Tibial artery (tissue), 4 donors: ENCODE results near the gene PHTF2.
A peak's percentile ranks its signal among the peaks of the same experiment; 100 is the strongest.

ENCODE experiments used
- DNase-seq, 2 donors: peaks; one replicate each; pipeline ENCODE4 v3.0.0-alpha.2; 2019
- H3K27ac ChIP-seq, 2 donors: fragments of 200-600 bp; sonication (generic) in 1 of 2; 1 replicate in 1 of 2; 2 replicates in 1 of 2; pipeline ENCODE4 v1.5.1; 2018 to 2019; ENCODE audit warnings: mild to moderate bottlenecking in 1 of 2
- H3K27me3 ChIP-seq, 2 donors: fragments of 200-600 bp; sonication (generic) in 1 of 2; one replicate each; pipeline versions ENCODE4 v1.5.1 to v1.6.0; 2016 to 2019
- H3K36me3 ChIP-seq, 3 donors: fragments of 200-600 bp; sonication (generic) in 2 of 3; one replicate each; pipeline ENCODE4 v1.5.1; 2016 to 2019; ENCODE audit warnings: mild to moderate bottlenecking in 2 of 3
- H3K4me1 ChIP-seq, 4 donors: fragments of 200-600 bp; sonication (generic) in 2 of 4; 1 replicate in 3 of 4; 2 replicates in 1 of 4; pipeline ENCODE4 v1.5.1; 2016 to 2019
- H3K4me3 ChIP-seq, 2 donors: fragments of 200-600 bp; sonication (generic) in 1 of 2; 1 replicate in 1 of 2; 2 replicates in 1 of 2; pipeline ENCODE4 v1.5.1; 2018 to 2019; ENCODE audit warnings: mild to moderate bottlenecking in 2 of 2
- H3K9me3 ChIP-seq, 3 donors: fragments of 200-600 bp; sonication (generic) in 1 of 3; one replicate each; pipeline ENCODE4 v1.5.1; 2016 to 2019
- intact Hi-C: fragments of 100-400 bp; cut with DNase I; formaldehyde crosslinking; loops from one replicate; pipeline ENCODE4 v1.15.0; 2023; ENCODE audit warnings: low total_unique reads
- TF ChIP-seq, protein P1 (sequence below), 2 experiments: fragments of 200-600 bp in 1 of 2; fragments of 450-650 bp in 1 of 2; IDR thresholded peaks; one replicate each; pipeline ENCODE4 v1.5.1; 2017 to 2019; ENCODE audit warnings: antibody characterized with exemption in 2 of 2, mild to moderate bottlenecking in 1 of 2, moderate library complexity in 1 of 2

PHTF2 gene

DNA sequence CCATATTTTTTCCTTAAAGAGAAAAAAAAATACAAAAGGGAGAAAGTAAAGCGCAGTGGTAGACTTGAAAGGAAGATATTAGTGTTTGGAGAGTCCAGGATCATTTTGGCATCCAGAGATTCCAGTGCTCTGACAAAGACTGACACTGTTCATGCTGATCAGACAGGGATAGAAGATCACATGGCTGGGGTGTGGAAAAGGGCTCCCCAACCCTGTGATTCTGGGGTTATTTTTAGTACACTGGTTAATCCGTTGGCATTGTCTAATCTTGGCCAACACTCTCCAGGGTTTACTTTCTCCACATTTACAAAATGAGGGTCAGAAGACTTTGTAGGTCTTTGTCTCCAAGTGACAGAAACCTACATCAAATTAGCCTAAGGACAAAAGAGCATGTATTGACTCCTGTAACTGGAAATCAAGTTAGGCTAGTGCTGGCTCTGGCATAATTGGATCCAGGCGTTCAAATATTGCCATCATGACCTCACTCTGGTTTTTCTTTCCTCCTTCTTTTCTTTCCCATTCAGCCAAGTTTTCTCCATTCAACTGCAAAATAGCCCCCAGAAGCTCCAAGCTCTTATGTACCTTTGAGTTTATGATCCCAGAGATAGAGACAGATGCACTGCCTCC, 181.6 kb downstream of the PHTF2 start:
- no peak overlapping the region for H3K27ac ChIP-seq

DNA sequence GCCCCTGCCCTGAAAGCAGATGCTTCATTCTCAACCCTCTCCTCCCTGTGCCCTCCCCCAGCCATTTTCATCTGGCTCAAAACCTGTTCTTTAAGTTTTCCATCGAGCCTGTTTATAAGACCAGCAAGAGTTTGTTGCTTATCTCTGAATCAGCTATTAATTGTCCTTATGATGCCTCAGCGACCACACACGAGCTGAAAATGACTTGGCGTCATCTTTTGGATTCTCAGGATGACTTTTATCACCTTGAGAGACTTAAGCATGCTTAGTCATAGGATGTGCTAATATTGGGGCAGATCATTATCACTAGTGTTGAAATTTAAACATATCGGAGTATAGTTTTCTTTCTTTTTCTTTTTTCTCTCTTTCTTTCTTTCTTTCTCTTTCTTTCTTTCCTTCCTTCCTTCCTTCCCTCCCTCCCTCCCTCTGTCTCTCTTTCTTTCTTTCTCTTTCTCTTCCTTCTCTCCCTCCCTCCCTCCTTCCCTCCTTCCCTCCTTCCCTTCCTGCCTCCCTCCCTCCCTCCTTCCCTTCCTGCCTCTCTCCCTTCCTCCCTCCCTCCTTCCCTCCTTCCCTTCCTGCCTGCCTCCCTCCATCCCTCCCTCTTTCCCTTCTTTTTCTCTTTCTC, 184.5 kb downstream of the PHTF2 start:
- no peak overlapping the region for H3K27ac ChIP-seq
- intact Hi-C loops = no loop called here
- DNase-seq = no peak
- H3K4me3 ChIP-seq = no peak overlapping the region
- TF ChIP-seq, protein P1, sequence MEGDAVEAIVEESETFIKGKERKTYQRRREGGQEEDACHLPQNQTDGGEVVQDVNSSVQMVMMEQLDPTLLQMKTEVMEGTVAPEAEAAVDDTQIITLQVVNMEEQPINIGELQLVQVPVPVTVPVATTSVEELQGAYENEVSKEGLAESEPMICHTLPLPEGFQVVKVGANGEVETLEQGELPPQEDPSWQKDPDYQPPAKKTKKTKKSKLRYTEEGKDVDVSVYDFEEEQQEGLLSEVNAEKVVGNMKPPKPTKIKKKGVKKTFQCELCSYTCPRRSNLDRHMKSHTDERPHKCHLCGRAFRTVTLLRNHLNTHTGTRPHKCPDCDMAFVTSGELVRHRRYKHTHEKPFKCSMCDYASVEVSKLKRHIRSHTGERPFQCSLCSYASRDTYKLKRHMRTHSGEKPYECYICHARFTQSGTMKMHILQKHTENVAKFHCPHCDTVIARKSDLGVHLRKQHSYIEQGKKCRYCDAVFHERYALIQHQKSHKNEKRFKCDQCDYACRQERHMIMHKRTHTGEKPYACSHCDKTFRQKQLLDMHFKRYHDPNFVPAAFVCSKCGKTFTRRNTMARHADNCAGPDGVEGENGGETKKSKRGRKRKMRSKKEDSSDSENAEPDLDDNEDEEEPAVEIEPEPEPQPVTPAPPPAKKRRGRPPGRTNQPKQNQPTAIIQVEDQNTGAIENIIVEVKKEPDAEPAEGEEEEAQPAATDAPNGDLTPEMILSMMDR (IDR thresholded peaks at IDR 0.05) = no peak
- H3K36me3 ChIP-seq = no peaks in the 10 kb centered on the region
- H3K27me3 ChIP-seq = no peaks in the 10 kb centered on the region
- H3K9me3 ChIP-seq = no peaks in the 10 kb centered on the region
- peaks cover 0 to 6% (median 2%) of the 10 kb centered on the region in 4 donors for H3K4me1 ChIP-seq

More for the DNA sequence above, 181.6 kb downstream of the PHTF2 start:
- TF ChIP-seq, protein P1 (IDR thresholded peaks at IDR 0.05) = no peak
- intact Hi-C loops = no loop called here
- Histone ChIP-seq H3K27me3 (no peaks in the 10 kb centered on the region), H3K4me3 (no peak overlapping the region), H3K9me3 (no peaks in the 10 kb centered on the region), H3K4me1 (peaks cover 0 to 2% (median 0%) of the 10 kb centered on the region in 4 donors), H3K36me3 (no peaks in the 10 kb centered on the region)
- DNase-seq = no peak

DNA sequence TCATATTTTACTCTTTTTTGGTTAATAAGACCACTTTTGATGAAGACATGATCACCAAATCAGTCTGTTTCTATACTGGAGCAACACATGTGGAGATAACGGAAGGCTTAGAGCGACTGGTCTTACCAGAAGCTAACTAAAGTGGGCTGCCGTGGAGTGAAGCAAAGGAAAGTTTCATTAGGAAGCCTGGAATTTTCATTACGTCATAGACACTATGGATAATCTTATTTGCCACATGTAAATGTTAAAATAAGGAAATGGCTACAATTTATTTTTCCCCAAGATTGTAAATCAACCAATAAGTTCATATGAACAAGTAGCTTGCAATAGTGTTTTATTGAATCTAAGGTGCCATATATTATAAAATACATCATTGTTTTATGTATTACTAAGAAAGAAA, 185.4 kb downstream of the PHTF2 start:
- no peak overlapping the region for H3K27ac ChIP-seq
- no peaks in the 10 kb centered on the region for H3K9me3 ChIP-seq
- TF ChIP-seq, protein P1 (IDR thresholded peaks at IDR 0.05) = no peak
- H3K4me3 ChIP-seq = no peak overlapping the region
- H3K4me1 ChIP-seq = peaks cover 0 to 6% (median 2%) of the 10 kb centered on the region in 4 donors
- H3K36me3 ChIP-seq = no peaks in the 10 kb centered on the region
- intact Hi-C loops = no loop called here
- H3K27me3 ChIP-seq = no peaks in the 10 kb centered on the region
- no peak for DNase-seq

DNA sequence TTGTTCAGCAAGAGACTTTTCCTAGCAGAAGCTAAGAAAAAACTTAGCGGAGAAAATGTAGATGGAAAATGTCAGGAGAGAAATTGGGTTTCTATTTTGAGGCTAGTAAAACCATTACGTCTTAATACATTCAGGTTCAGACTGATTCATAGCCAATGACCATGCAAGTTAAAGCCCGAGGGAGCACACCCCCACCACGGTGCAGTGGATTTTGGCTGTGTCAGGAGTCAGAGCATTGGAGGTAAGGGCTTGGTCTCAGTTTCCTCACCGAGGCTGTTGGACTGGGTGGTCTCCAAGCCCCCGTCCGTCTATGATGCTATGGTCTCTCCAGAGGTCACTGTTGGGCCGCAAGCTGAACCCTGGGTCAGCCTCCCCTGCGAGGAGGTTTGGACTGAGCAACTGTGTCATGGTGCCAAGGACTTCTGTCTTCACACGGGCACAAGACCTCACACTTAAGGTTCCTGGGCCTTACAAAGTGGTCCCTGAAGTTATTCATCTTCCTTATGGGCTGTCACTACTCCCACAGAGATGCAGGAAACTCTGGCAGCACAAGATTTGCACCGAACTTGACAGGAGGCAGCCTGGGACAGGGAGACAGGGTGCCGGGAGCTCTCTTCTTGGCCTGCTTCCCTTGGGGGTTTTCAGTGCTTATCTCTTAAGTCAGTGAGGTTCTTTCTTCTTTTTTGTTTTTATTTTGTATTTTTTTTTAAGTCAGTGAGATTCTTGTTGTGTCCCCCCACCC, 186.8 kb downstream of the PHTF2 start:
- Histone ChIP-seq H3K4me1 (peaks cover 0 to 6% (median 2%) of the 10 kb centered on the region in 4 donors), H3K27ac (peak overlapping the region; percentile 59 to 73)
- intact Hi-C loops = no loop called here

DNA sequence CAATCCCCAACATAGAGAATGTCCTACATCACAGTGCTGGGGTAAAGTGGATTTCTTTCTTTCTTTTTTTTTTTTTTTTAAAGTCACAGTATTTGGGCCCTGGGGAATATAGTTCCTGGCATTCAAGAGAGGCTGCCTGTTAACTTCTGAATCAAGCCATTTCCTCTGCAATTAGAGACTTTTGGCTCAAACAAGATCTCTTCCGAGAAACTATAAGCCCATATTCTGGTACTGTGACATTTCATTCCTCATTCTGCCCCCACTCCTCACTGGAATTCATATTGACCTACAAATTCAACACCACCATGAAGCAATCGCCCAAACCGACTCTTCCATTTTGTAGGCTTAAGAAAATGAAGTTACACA, 187.4 kb downstream of the PHTF2 start:
- Histone ChIP-seq H3K27ac (peak overlapping the region; percentile 59 to 73), H3K9me3 (no peaks in the 10 kb centered on the region), H3K4me3 (peak overlapping the region; percentile 19 to 42), H3K4me1 (peaks cover 0 to 6% (median 2%) of the 10 kb centered on the region in 4 donors), H3K36me3 (no peaks in the 10 kb centered on the region), H3K27me3 (no peaks in the 10 kb centered on the region)
- TF ChIP-seq, protein P1 (IDR thresholded peaks at IDR 0.05) = no peak
- no peak for DNase-seq
- intact Hi-C loops = no loop called here

More for the DNA sequence above, 186.8 kb downstream of the PHTF2 start:
- no peak for DNase-seq
- Histone ChIP-seq H3K9me3 (no peaks in the 10 kb centered on the region), H3K4me3 (peak overlapping the region; percentile 19 to 42), H3K36me3 (no peaks in the 10 kb centered on the region), H3K27me3 (no peaks in the 10 kb centered on the region)
- TF ChIP-seq, protein P1 (IDR thresholded peaks at IDR 0.05) = no peak
